Measurements from ENCODE around the gene FCHO1.

The FCHO1 gene

GRCh38 chr19:17751103-17751911, at the start of gene FCHO1:
Gene FCHO1 (plus strand): TSS chr19:17751477. CDS start chr19:17755165, 3,688 bp downstream.
- H3K36me3 ChIP-seq (ENCODE audit: control insufficient read depth, insufficient read depth, low read length): no peaks in the 10 kb centered on the region
- peak within 1 kb of the TSS; percentile 24 for H3K9ac ChIP-seq (ENCODE audit: low read length)
- H3K27ac ChIP-seq (ENCODE audit: low read depth, low read length): no peak within 1 kb of the TSS
- no peaks in the 10 kb centered on the region for H3K27me3 ChIP-seq (ENCODE audit: control insufficient read depth, insufficient read depth, low read length)
- peak within 1 kb of the TSS; percentile 50 for H3K4me3 ChIP-seq (ENCODE audit: low read length)
- no peaks in the 10 kb centered on the region for H3K4me1 ChIP-seq (ENCODE audit: control insufficient read depth, insufficient read depth, low read length)

GRCh38 chr19:17703824-17704463, 47.3 kb upstream of the FCHO1 start:
- no peak overlapping the region for H3K9ac ChIP-seq (ENCODE audit: low read length)
- no peaks in the 10 kb centered on the region for H3K36me3 ChIP-seq (ENCODE audit: control insufficient read depth, insufficient read depth, low read length)
- no peaks in the 10 kb centered on the region for H3K27me3 ChIP-seq (ENCODE audit: control insufficient read depth, insufficient read depth, low read length)
- H3K27ac ChIP-seq (ENCODE audit: low read depth, low read length): no peak overlapping the region
- H3K4me3 ChIP-seq (ENCODE audit: low read length): no peak overlapping the region
- H3K4me1 ChIP-seq (ENCODE audit: control insufficient read depth, insufficient read depth, low read length): no peaks in the 10 kb centered on the region

GRCh38 chr19:17706750-17707181, 44.5 kb upstream of the FCHO1 start:
- Histone ChIP-seq H3K27ac (ENCODE audit: low read depth, low read length) (no peak overlapping the region), H3K9ac (ENCODE audit: low read length) (no peak overlapping the region), H3K4me1 (ENCODE audit: control insufficient read depth, insufficient read depth, low read length) (no peaks in the 10 kb centered on the region), H3K36me3 (ENCODE audit: control insufficient read depth, insufficient read depth, low read length) (no peaks in the 10 kb centered on the region), H3K4me3 (ENCODE audit: low read length) (no peak overlapping the region), H3K27me3 (ENCODE audit: control insufficient read depth, insufficient read depth, low read length) (no peaks in the 10 kb centered on the region)

- Histone ChIP-seq H3K27ac (ENCODE audit: low read depth, low read length) (no peak overlapping the region), H3K36me3 (ENCODE audit: control insufficient read depth, insufficient read depth, low read length) (no peaks in the 10 kb centered on the region), H3K27me3 (ENCODE audit: control insufficient read depth, insufficient read depth, low read length) (no peaks in the 10 kb centered on the region), H3K4me1 (ENCODE audit: control insufficient read depth, insufficient read depth, low read length) (no peaks in the 10 kb centered on the region), H3K9ac (ENCODE audit: low read length) (no peak overlapping the region), H3K4me3 (ENCODE audit: low read length) (no peak overlapping the region)
Measured at GRCh38 chr19:17711851-17712250, 39.4 kb upstream of the FCHO1 start.

GRCh38 chr19:17716309-17716929, 34.9 kb upstream of the FCHO1 start:
- H3K4me1 ChIP-seq (ENCODE audit: control insufficient read depth, insufficient read depth, low read length): peaks cover 13% of the 10 kb centered on the region
- H3K4me3 ChIP-seq (ENCODE audit: low read length): no peak overlapping the region
- no peak overlapping the region for H3K27ac ChIP-seq (ENCODE audit: low read depth, low read length)
- H3K27me3 ChIP-seq (ENCODE audit: control insufficient read depth, insufficient read depth, low read length): no peaks in the 10 kb centered on the region
- no peaks in the 10 kb centered on the region for H3K36me3 ChIP-seq (ENCODE audit: control insufficient read depth, insufficient read depth, low read length)
- H3K9ac ChIP-seq (ENCODE audit: low read length): no peak overlapping the region

GRCh38 chr19:17718550-17718946, 32.7 kb upstream of the FCHO1 start:
- Histone ChIP-seq H3K4me1 (ENCODE audit: control insufficient read depth, insufficient read depth, low read length) (peaks cover 13% of the 10 kb centered on the region), H3K4me3 (ENCODE audit: low read length) (peak overlapping the region; percentile 90), H3K27me3 (ENCODE audit: control insufficient read depth, insufficient read depth, low read length) (no peaks in the 10 kb centered on the region), H3K27ac (ENCODE audit: low read depth, low read length) (no peak overlapping the region), H3K9ac (ENCODE audit: low read length) (no peak overlapping the region), H3K36me3 (ENCODE audit: control insufficient read depth, insufficient read depth, low read length) (no peaks in the 10 kb centered on the region)

- Histone ChIP-seq H3K9ac (ENCODE audit: low read length) (peak within 1 kb of the TSS; percentile 68), H3K4me3 (ENCODE audit: low read length) (peak within 1 kb of the TSS; percentile 90), H3K36me3 (ENCODE audit: control insufficient read depth, insufficient read depth, low read length) (peaks cover 2% of the 10 kb centered on the region), H3K4me1 (ENCODE audit: control insufficient read depth, insufficient read depth, low read length) (peaks cover 13% of the 10 kb centered on the region), H3K27me3 (ENCODE audit: control insufficient read depth, insufficient read depth, low read length) (no peaks in the 10 kb centered on the region), H3K27ac (ENCODE audit: low read depth, low read length) (no peak within 1 kb of the TSS)
Measured at GRCh38 chr19:17718947-17719711, 32.1 kb upstream of the FCHO1 start, which contains the start of gene MAP1S. Gene MAP1S (plus strand): TSS chr19:17719480. CDS start chr19:17719503, 23 bp downstream.

GRCh38 chr19:17719730-17720400, 31.4 kb upstream of the FCHO1 start:
- Histone ChIP-seq H3K27ac (ENCODE audit: low read depth, low read length) (no peak overlapping the region), H3K36me3 (ENCODE audit: control insufficient read depth, insufficient read depth, low read length) (peaks cover 4% of the 10 kb centered on the region), H3K4me3 (ENCODE audit: low read length) (peak overlapping the region; percentile 90), H3K9ac (ENCODE audit: low read length) (peak overlapping the region; percentile 68), H3K4me1 (ENCODE audit: control insufficient read depth, insufficient read depth, low read length) (peaks cover 13% of the 10 kb centered on the region), H3K27me3 (ENCODE audit: control insufficient read depth, insufficient read depth, low read length) (no peaks in the 10 kb centered on the region)

GRCh38 chr19:17720440-17720839, 30.8 kb upstream of the FCHO1 start:
- no peak overlapping the region for H3K27ac ChIP-seq (ENCODE audit: low read depth, low read length)
- H3K9ac ChIP-seq (ENCODE audit: low read length): peak overlapping the region; percentile 68
- no peaks in the 10 kb centered on the region for H3K27me3 ChIP-seq (ENCODE audit: control insufficient read depth, insufficient read depth, low read length)
- H3K4me1 ChIP-seq (ENCODE audit: control insufficient read depth, insufficient read depth, low read length): peaks cover 13% of the 10 kb centered on the region
- peak overlapping the region; percentile 90 for H3K4me3 ChIP-seq (ENCODE audit: low read length)
- H3K36me3 ChIP-seq (ENCODE audit: control insufficient read depth, insufficient read depth, low read length): peaks cover 9% of the 10 kb centered on the region

- peaks cover 13% of the 10 kb centered on the region for H3K4me1 ChIP-seq (ENCODE audit: control insufficient read depth, insufficient read depth, low read length)
- H3K27ac ChIP-seq (ENCODE audit: low read depth, low read length): no peak overlapping the region
- H3K36me3 ChIP-seq (ENCODE audit: control insufficient read depth, insufficient read depth, low read length): peaks cover 12% of the 10 kb centered on the region
- H3K4me3 ChIP-seq (ENCODE audit: low read length): peak overlapping the region; percentile 90
- no peaks in the 10 kb centered on the region for H3K27me3 ChIP-seq (ENCODE audit: control insufficient read depth, insufficient read depth, low read length)
- no peak overlapping the region for H3K9ac ChIP-seq (ENCODE audit: low read length)
Measured at GRCh38 chr19:17721111-17721628, 30.1 kb upstream of the FCHO1 start.

- no peaks in the 10 kb centered on the region for H3K27me3 ChIP-seq (ENCODE audit: control insufficient read depth, insufficient read depth, low read length)
- H3K4me1 ChIP-seq (ENCODE audit: control insufficient read depth, insufficient read depth, low read length): peaks cover 13% of the 10 kb centered on the region
- no peak overlapping the region for H3K4me3 ChIP-seq (ENCODE audit: low read length)
- H3K36me3 ChIP-seq (ENCODE audit: control insufficient read depth, insufficient read depth, low read length): peaks cover 12% of the 10 kb centered on the region
- H3K27ac ChIP-seq (ENCODE audit: low read depth, low read length): no peak overlapping the region
- H3K9ac ChIP-seq (ENCODE audit: low read length): no peak overlapping the region
Measured at GRCh38 chr19:17721821-17722220, 29.5 kb upstream of the FCHO1 start.
